HEK293 (cell line): ENCODE measurements around the gene NDRG3.

ENCODE experiments used
- CTCF ChIA-PET: fragments of 350-600 bp; formaldehyde crosslinking; extraction: SDS; loops from one replicate; lab custom pipeline; 2021; ENCODE audit warnings: antibody characterized with exemption; lab: Yijun Ruan, JAX
- POLR2A ChIA-PET: fragments of 300-600 bp; formaldehyde crosslinking; extraction: SDS; loops from one replicate; lab custom pipeline; 2020; ENCODE audit warnings: antibody characterized with exemption, inconsistent platforms; lab: Yijun Ruan, JAX
- H3K27ac ChIP-seq: fragments of 200-500 bp; sonication (Bioruptor generic); 2 replicates; pipeline ENCODE4 v1.5.1; 2014; ENCODE audit warnings: low read depth, low read length, control low read depth, inconsistent platforms; ENCODE audit errors: extremely low read depth
- H3K36me3 ChIP-seq, 2 experiments: fragments of 200-500 bp in 1 of 2; sonication (Bioruptor generic) in 1 of 2; 1 replicate in 1 of 2; 2 replicates in 1 of 2; pipeline ENCODE4 v1.5.1; 2014 to 2017; ENCODE audit warnings: inconsistent platforms in 2 of 2, low read length in 2 of 2; ENCODE audit not compliant: control insufficient read depth in 2 of 2, insufficient read depth in 1 of 2
- H3K4me1 ChIP-seq: fragments of 200-500 bp; sonication (Bioruptor generic); 2 replicates; pipeline ENCODE4 v1.5.1; 2014; ENCODE audit warnings: mild to moderate bottlenecking, low read length, inconsistent platforms; ENCODE audit not compliant: control insufficient read depth, insufficient read depth
- H3K4me3 ChIP-seq: 2 replicates; pipeline ENCODE4 v1.5.1; 2011; ENCODE audit warnings: low read depth, mild to moderate bottlenecking, control low read depth, low read length, moderate library complexity
- H3K9me3 ChIP-seq: fragments of 200-500 bp; sonication (Bioruptor generic); 2 replicates; pipeline ENCODE4 v1.5.1; 2014; ENCODE audit warnings: low read depth, low read length, inconsistent platforms; ENCODE audit not compliant: control insufficient read depth, insufficient read depth
- HIC1 ChIP-seq: fragments of 450-650 bp; formaldehyde crosslinking; IDR thresholded peaks from 2 replicates; pipeline ENCODE4 v1.5.1; 2016; ENCODE audit warnings: missing biosample characterization, missing genetic modification characterization
- HOXD13 ChIP-seq: sonication (generic); formaldehyde crosslinking; IDR thresholded peaks from 2 replicates; pipeline ENCODE4 v1.8.0; 2022; ENCODE audit warnings: missing genetic modification reagents, borderline replicate concordance
- KLF8 ChIP-seq: fragments of 450-650 bp; formaldehyde crosslinking; IDR thresholded peaks from 2 replicates; pipeline ENCODE4 v1.5.1; 2016; ENCODE audit warnings: missing biosample characterization, missing genetic modification characterization
- MYNN ChIP-seq: fragments of 450-650 bp; formaldehyde crosslinking; IDR thresholded peaks from 2 replicates; pipeline ENCODE4 v1.5.1; 2016; ENCODE audit warnings: missing biosample characterization, missing genetic modification characterization, borderline replicate concordance
- OSR2 ChIP-seq: fragments of 450-650 bp; formaldehyde crosslinking; IDR thresholded peaks from 2 replicates; pipeline ENCODE4 v1.5.1; 2016; ENCODE audit warnings: missing biosample characterization, missing genetic modification characterization
- PRDM10 ChIP-seq: fragments of 450-650 bp; formaldehyde crosslinking; IDR thresholded peaks from 2 replicates; pipeline ENCODE4 v1.5.1; 2016; ENCODE audit warnings: missing biosample characterization, missing genetic modification characterization
- TSHZ1 ChIP-seq: fragments of 450-650 bp; formaldehyde crosslinking; IDR thresholded peaks from 2 replicates; pipeline ENCODE4 v1.5.1; 2016; ENCODE audit warnings: missing biosample characterization, missing genetic modification characterization, borderline replicate concordance
- YY2 ChIP-seq: fragments of 450-650 bp; formaldehyde crosslinking; IDR thresholded peaks from 2 replicates; pipeline ENCODE4 v1.5.1; 2016; ENCODE audit warnings: missing biosample characterization, missing genetic modification characterization
- ZBTB21 ChIP-seq: fragments of 450-650 bp; formaldehyde crosslinking; IDR thresholded peaks from 2 replicates; pipeline ENCODE4 v1.5.1; 2017; ENCODE audit warnings: missing biosample characterization, missing genetic modification characterization
- ZBTB26 ChIP-seq: fragments of 450-650 bp; formaldehyde crosslinking; optimal IDR thresholded peaks from 2 replicates; pipeline ENCODE3; 2016; ENCODE audit warnings: missing biosample characterization, mild to moderate bottlenecking, missing genetic modification characterization
- ZNF114 ChIP-seq: fragments of 450-650 bp; formaldehyde crosslinking; IDR thresholded peaks from 2 replicates; pipeline ENCODE4 v1.5.0; 2017; ENCODE audit warnings: missing biosample characterization, missing genetic modification characterization
- ZNF16 ChIP-seq: fragments of 450-650 bp; formaldehyde crosslinking; IDR thresholded peaks from 2 replicates; pipeline ENCODE4 v1.5.1; 2016; ENCODE audit warnings: low read depth, missing biosample characterization, missing genetic modification characterization
- ZNF175 ChIP-seq: fragments of 450-650 bp; formaldehyde crosslinking; IDR thresholded peaks from 2 replicates; pipeline ENCODE4 v1.5.1; 2016; ENCODE audit warnings: missing biosample characterization, missing genetic modification characterization
- ZNF184 ChIP-seq: fragments of 450-650 bp; IDR thresholded peaks from 2 replicates; pipeline ENCODE4 v1.5.1; 2018; ENCODE audit warnings: missing biosample characterization, mild to moderate bottlenecking, missing genetic modification characterization
- ZNF239 ChIP-seq: fragments of 450-650 bp; formaldehyde crosslinking; IDR thresholded peaks from 2 replicates; pipeline ENCODE4 v1.5.1; 2016; ENCODE audit warnings: missing biosample characterization, missing genetic modification characterization
- ZNF335 ChIP-seq: fragments of 450-650 bp; formaldehyde crosslinking; conservative IDR thresholded peaks from 2 replicates; pipeline ENCODE4 v1.5.1; 2016; ENCODE audit warnings: missing biosample characterization, missing genetic modification characterization
- ZNF501 ChIP-seq: fragments of 450-650 bp; formaldehyde crosslinking; IDR thresholded peaks from 2 replicates; pipeline ENCODE4 v1.5.1; 2016; ENCODE audit warnings: missing biosample characterization, missing genetic modification characterization
- ZNF571 ChIP-seq: fragments of 450-650 bp; formaldehyde crosslinking; IDR thresholded peaks from 2 replicates; pipeline ENCODE4 v1.5.0; 2017; ENCODE audit warnings: missing biosample characterization, missing genetic modification characterization
- ZNF621 ChIP-seq: fragments of 450-650 bp; formaldehyde crosslinking; IDR thresholded peaks from 2 replicates; pipeline ENCODE4 v1.5.1; 2017; ENCODE audit warnings: missing biosample characterization, missing genetic modification characterization
- ZNF645 ChIP-seq: fragments of 450-650 bp; formaldehyde crosslinking; IDR thresholded peaks from 2 replicates; pipeline ENCODE4; 2016; ENCODE audit warnings: missing biosample characterization, missing genetic modification characterization
- ZSCAN18 ChIP-seq: fragments of 450-650 bp; formaldehyde crosslinking; IDR thresholded peaks from 2 replicates; pipeline ENCODE4 v1.5.1; 2016; ENCODE audit warnings: missing biosample characterization, missing genetic modification characterization
- ZSCAN23 ChIP-seq: fragments of 450-650 bp; formaldehyde crosslinking; IDR thresholded peaks from 2 replicates; pipeline ENCODE4 v1.5.1; 2016; ENCODE audit warnings: missing biosample characterization, missing genetic modification characterization

The NDRG3 gene

GRCh38 chr20:36745927-36746659, at the start of gene NDRG3:
NDRG3 (minus strand) TSS chr20:36746090; CDS start chr20:36721735, 24,355 bp downstream.
- peak within 1 kb of the TSS; percentile 32; the same call in 1 of the 2 replicates for H3K27ac ChIP-seq
- ChIA-PET POLR2A (interaction anchor here (0.6 to 1.0 kb wide), 3 partner anchors 10 to 1130 kb away, joined by 3 to 4 read pairs (median 3); partner anchors contain the start of genes DSN1 and SPAG4), CTCF (interaction anchor here (0.5 to 2.8 kb wide), 5 partner anchors 9 to 1383 kb away, joined by 3 to 12 read pairs (median 4); partner anchors contain the start of gene DSN1)
- no peaks in the 10 kb centered on the region for H3K9me3 ChIP-seq
- H3K4me1 ChIP-seq: no peaks in the 10 kb centered on the region; the same call in 1 of the 2 replicates
- H3K36me3 ChIP-seq: peaks cover 6% of the 10 kb centered on the region in 2 experiments; a peak in 2 of 3 replicates
- peak within 1 kb of the TSS; percentile 89 for H3K4me3 ChIP-seq
- TF ChIP-seq KLF8 (tag by site-specific recombination): no peak
- no peak for TF ChIP-seq OSR2
- no peak for TF ChIP-seq MYNN (tag by site-specific recombination)
- peak; percentile 58 for TF ChIP-seq ZNF335
- no peak for TF ChIP-seq ZSCAN23 (tag by site-specific recombination)
- peak; percentile 56 for TF ChIP-seq PRDM10
- TF ChIP-seq ZNF16 (tag by site-specific recombination): no peak
- no peak for TF ChIP-seq TSHZ1
- TF ChIP-seq ZNF571 (tag by site-specific recombination): no peak
- no peak for TF ChIP-seq ZSCAN18 (tag by site-specific recombination)
- no peak for TF ChIP-seq ZBTB21 (tag by site-specific recombination)
- TF ChIP-seq ZNF239 (tag by site-specific recombination): no peak
- no peak for TF ChIP-seq ZNF645 (tag by site-specific recombination)
- TF ChIP-seq ZBTB26 (tag by site-specific recombination): peak; percentile 22
- TF ChIP-seq ZNF114 (tag by site-specific recombination): no peak
- TF ChIP-seq ZNF184 (tag by site-specific recombination): 0 out of 2 replicates have a peak, but pooled peaks have one; percentile 24
- peak; percentile 86 for TF ChIP-seq YY2 (tag by site-specific recombination)
- no peak for TF ChIP-seq HOXD13
- no peak for TF ChIP-seq ZNF501 (tag by site-specific recombination)
- TF ChIP-seq ZNF175 (tag by site-specific recombination): no peak
- TF ChIP-seq ZNF621: no peak
- no peak for TF ChIP-seq HIC1
